ENCODE results near the gene GAB1.

GRCh38 chr4:143367863-143368262 lies 31.2 kb downstream of the GAB1 start:
- no peak for TF ChIP-seq POLR2A (IDR thresholded peaks at IDR 0.05)
- TF ChIP-seq, protein P1, sequence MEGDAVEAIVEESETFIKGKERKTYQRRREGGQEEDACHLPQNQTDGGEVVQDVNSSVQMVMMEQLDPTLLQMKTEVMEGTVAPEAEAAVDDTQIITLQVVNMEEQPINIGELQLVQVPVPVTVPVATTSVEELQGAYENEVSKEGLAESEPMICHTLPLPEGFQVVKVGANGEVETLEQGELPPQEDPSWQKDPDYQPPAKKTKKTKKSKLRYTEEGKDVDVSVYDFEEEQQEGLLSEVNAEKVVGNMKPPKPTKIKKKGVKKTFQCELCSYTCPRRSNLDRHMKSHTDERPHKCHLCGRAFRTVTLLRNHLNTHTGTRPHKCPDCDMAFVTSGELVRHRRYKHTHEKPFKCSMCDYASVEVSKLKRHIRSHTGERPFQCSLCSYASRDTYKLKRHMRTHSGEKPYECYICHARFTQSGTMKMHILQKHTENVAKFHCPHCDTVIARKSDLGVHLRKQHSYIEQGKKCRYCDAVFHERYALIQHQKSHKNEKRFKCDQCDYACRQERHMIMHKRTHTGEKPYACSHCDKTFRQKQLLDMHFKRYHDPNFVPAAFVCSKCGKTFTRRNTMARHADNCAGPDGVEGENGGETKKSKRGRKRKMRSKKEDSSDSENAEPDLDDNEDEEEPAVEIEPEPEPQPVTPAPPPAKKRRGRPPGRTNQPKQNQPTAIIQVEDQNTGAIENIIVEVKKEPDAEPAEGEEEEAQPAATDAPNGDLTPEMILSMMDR (IDR thresholded peaks at IDR 0.05), result no peak
